ENCODE measurements around the gene NLRP3. TPM values are rescaled to one million over a fixed set of nuclear protein-coding genes. Genes with fewer than 3 reads are reported as not detected.

Gene NLRP3
- total and polyA plus RNA-seq, 2 experiments from 2014 or later, result 0.42 TPM; not detected in 1

GRCh38 chr1:247429496-247429895 is 13.5 kb downstream of the NLRP3 start:
- H3K27me3 ChIP-seq (ENCODE audit: insufficient read depth), result no peaks in the 10 kb centered on the region
- no peaks in the 10 kb centered on the region for H3F3A ChIP-seq (replicated peaks; ENCODE audit: low read depth)
- no peak for DNase-seq (ENCODE audit: low spot score)
- no peaks in the 10 kb centered on the region for H4K20me1 ChIP-seq (replicated peaks; ENCODE audit: insufficient read depth)
- no peak overlapping the region for H3K4me2 ChIP-seq
- no peaks in the 10 kb centered on the region for H3K79me2 ChIP-seq (replicated peaks; ENCODE audit: insufficient read depth)
- no peak overlapping the region for H3K4me3 Mint-ChIP-seq
- no peak overlapping the region for H3K27ac ChIP-seq (ENCODE audit: low read depth)
- H3K36me3 ChIP-seq (ENCODE audit: insufficient read depth), result no peaks in the 10 kb centered on the region
- H3K4me3 ChIP-seq, result no peak overlapping the region
- H3K9me2 ChIP-seq (ENCODE audit: insufficient read depth), result no peaks in the 10 kb centered on the region
- H2AFZ ChIP-seq, result 0 out of 2 replicates have a peak overlapping the region, but pooled peaks have one; percentile 14
- no peak for ATAC-seq
- H3K9me3 Mint-ChIP-seq, result no peaks in the 10 kb centered on the region; the same call in 2 of the 3 replicates
- H3K4me1 Mint-ChIP-seq, result no peaks in the 10 kb centered on the region
- H3K27me3 Mint-ChIP-seq (ENCODE audit: insufficient read depth, low read depth, poor library complexity), result peaks cover 8% of the 10 kb centered on the region
- H3K36me3 Mint-ChIP-seq (ENCODE audit: low read depth), result peaks cover 6% of the 10 kb centered on the region; the same call in 1 of the 3 replicates
- no peak overlapping the region for H3K27ac Mint-ChIP-seq
- no peak for TF ChIP-seq POLR2AphosphoS5 (IDR thresholded peaks at IDR 0.05; ENCODE audit: low read depth)
- no peak for TF ChIP-seq EZH2 (IDR thresholded peaks at IDR 0.05; ENCODE audit: low read depth, unreplicated experiment)
- no peaks in the 10 kb centered on the region for H3K4me1 ChIP-seq (ENCODE audit: insufficient read depth)

DNA sequence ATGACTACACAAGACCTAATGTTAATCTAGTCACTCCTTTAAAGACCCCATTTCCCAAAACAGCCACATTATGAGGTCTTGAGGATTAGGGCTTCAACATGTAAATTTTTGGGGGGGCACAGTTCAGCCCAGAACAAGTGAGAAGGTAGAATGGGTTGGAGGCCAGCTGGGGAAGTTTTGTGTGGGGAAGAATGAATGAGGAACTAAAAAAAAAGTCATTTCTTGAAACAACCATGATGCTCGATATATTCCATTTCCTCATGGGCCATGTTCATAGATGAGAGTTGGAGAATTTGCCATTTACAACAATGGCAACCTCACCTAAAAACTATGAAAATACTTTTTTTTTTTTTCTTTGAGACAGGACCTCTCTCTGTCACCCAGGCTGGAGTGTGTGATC is 14.5 kb downstream of the NLRP3 start:
- H3K27ac Mint-ChIP-seq, result no peak overlapping the region
- Histone ChIP-seq H3K36me3 (ENCODE audit: insufficient read depth) (no peaks in the 10 kb centered on the region), H3K27me3 (ENCODE audit: insufficient read depth) (no peaks in the 10 kb centered on the region), H3K9me2 (ENCODE audit: insufficient read depth) (no peaks in the 10 kb centered on the region), H3K4me2 (no peak overlapping the region), H3F3A (replicated peaks; ENCODE audit: low read depth) (no peaks in the 10 kb centered on the region), H3K4me3 (no peak overlapping the region), H3K79me2 (replicated peaks; ENCODE audit: insufficient read depth) (no peaks in the 10 kb centered on the region), H4K20me1 (replicated peaks; ENCODE audit: insufficient read depth) (no peaks in the 10 kb centered on the region), H2AFZ (no peak overlapping the region), H3K27ac (ENCODE audit: low read depth) (no peak overlapping the region), H3K4me1 (ENCODE audit: insufficient read depth) (no peaks in the 10 kb centered on the region)
- no peaks in the 10 kb centered on the region; the same call in 2 of the 3 replicates for H3K9me3 Mint-ChIP-seq
- no peak overlapping the region for H3K4me3 Mint-ChIP-seq
- DNase-seq (ENCODE audit: low spot score) (no peak), ATAC-seq (no peak)
- H3K27me3 Mint-ChIP-seq (ENCODE audit: insufficient read depth, low read depth, poor library complexity), result peaks cover 8% of the 10 kb centered on the region
- no peak for TF ChIP-seq JUNB (IDR thresholded peaks at IDR 0.05; ENCODE audit: unreplicated experiment)
- H3K4me1 Mint-ChIP-seq, result no peaks in the 10 kb centered on the region
- H3K36me3 Mint-ChIP-seq (ENCODE audit: low read depth), result peaks cover 6% of the 10 kb centered on the region; the same call in 1 of the 3 replicates

DNA sequence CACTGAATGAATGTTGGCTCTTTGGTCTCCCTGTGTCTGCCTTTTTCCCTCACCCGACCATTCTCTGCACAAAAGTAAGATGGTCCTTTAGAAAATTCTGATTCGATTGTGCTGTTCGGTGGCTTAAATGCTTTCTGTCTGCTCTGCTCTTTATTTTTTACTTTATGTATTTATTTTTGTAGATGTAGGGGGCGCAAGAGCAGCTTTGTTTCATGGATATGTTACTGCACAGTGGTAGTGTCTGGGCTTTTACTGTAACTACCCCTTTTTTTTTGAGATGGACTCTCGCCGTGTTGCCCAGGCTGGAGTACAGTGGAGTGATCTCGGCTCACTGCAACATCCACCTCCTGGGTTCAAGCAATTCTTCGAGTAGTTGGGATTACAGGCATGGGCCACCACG is 15.7 kb downstream of the NLRP3 start:
- Mint-ChIP-seq H3K4me3 (no peak overlapping the region), H3K27me3 (ENCODE audit: insufficient read depth, low read depth, poor library complexity) (peaks cover 6% of the 10 kb centered on the region), H3K9me3 (no peaks in the 10 kb centered on the region), H3K36me3 (ENCODE audit: low read depth) (no peaks in the 10 kb centered on the region; the same call in 2 of the 3 replicates), H3K27ac (no peak overlapping the region), H3K4me1 (no peaks in the 10 kb centered on the region)
- H3K27me3 ChIP-seq (ENCODE audit: insufficient read depth), result no peaks in the 10 kb centered on the region
- H3K4me1 ChIP-seq (ENCODE audit: insufficient read depth), result no peaks in the 10 kb centered on the region
- DNase-seq (ENCODE audit: low spot score), result no peak
- TF ChIP-seq ZNF331 (CRISPR knock-in tag; IDR thresholded peaks at IDR 0.05; ENCODE audit: low read depth), result no peak
- peak; percentile 27 to 42; a peak in 3 of 4 replicates for TF ChIP-seq CTCF (conservative IDR thresholded peaks at IDR 0.05; ENCODE audit: low read depth in 2 of 2)
- no peaks in the 10 kb centered on the region for H3K36me3 ChIP-seq (ENCODE audit: insufficient read depth)
- no peaks in the 10 kb centered on the region for H3F3A ChIP-seq (replicated peaks; ENCODE audit: low read depth)
- H2AFZ ChIP-seq, result peak overlapping the region; percentile 63; the same call in 1 of the 2 replicates
- ATAC-seq, result no peak
- 0 out of 2 replicates have a peak, but pooled peaks cover 6% of the 10 kb centered on the region for H3K9me2 ChIP-seq (ENCODE audit: insufficient read depth)
- H3K27ac ChIP-seq (ENCODE audit: low read depth), result no peak overlapping the region
- H3K4me3 ChIP-seq, result no peak overlapping the region
- no peak overlapping the region for H3K4me2 ChIP-seq
- no peaks in the 10 kb centered on the region for H3K79me2 ChIP-seq (replicated peaks; ENCODE audit: insufficient read depth)
- H4K20me1 ChIP-seq (replicated peaks; ENCODE audit: insufficient read depth), result no peaks in the 10 kb centered on the region
